HepG2 (cell line): ENCODE measurements around the gene TGDS. TPM values are rescaled to one million over a fixed set of nuclear protein-coding genes. Genes with fewer than 3 reads are reported as not detected.

Experiments
- ATAC-seq: fragments of 200-7000 bp; cut with Tn5 transposase; 3 replicates; pipeline ENCODE4 v1.9.1; 2020; ENCODE audit warnings: mild to moderate bottlenecking, moderate library complexity
- BruUV-seq: library from RNA; stranded (reverse); fragments of 400-500 nt; replicated peaks from 2 replicates; lab custom pipeline; 2021; lab: Mats Ljungman, UMichigan
- CTCF ChIA-PET: fragments of 300-600 bp; formaldehyde crosslinking; extraction: SDS; loops from one replicate; lab custom pipeline; 2021; ENCODE audit warnings: low total read pairs, inconsistent platforms, low intra/inter-chr PET ratio; lab: Yijun Ruan, JAX
- POLR2A ChIA-PET: fragments of 350-600 bp; sonication (Branson Sonifier 250); formaldehyde crosslinking; loops from one replicate; lab custom pipeline; 2020; ENCODE audit warnings: antibody characterized with exemption, inconsistent platforms; lab: Yijun Ruan, JAX
- DNase-seq: peaks from one replicate; pipeline ENCODE4 v3.0.0-alpha.2; 2015; ENCODE audit warnings: low spot score
- FAIRE-seq: peaks from 3 replicates; lab custom pipeline; 2011; peaks lifted over from hg19 to GRCh38; lab: Jason Lieb, UNC
- H2AFZ ChIP-seq: one replicate; pipeline ENCODE4 v1.6.1; 2011; ENCODE audit warnings: low read length, inconsistent platforms
- H3K27ac ChIP-seq: fragments of 300-600 bp; 3 replicates; pipeline ENCODE4 v1.8.0; 2011; ENCODE audit warnings: mixed run types, mild to moderate bottlenecking, mixed read lengths, low read length, inconsistent platforms; ENCODE audit not compliant: insufficient read depth; ENCODE audit errors: extremely low read length
- H3K27me3 ChIP-seq, 2 experiments: fragments of 200-600 bp in 1 of 2; 2 replicates in 1 of 2; 3 replicates in 1 of 2; pipeline versions ENCODE4 v1.6.0 to v1.8.0; 2011; ENCODE audit warnings: low read length in 2 of 2, mild to moderate bottlenecking in 2 of 2, moderate library complexity in 2 of 2, inconsistent platforms in 1 of 2; ENCODE audit not compliant: insufficient read depth in 2 of 2, control insufficient read depth in 1 of 2
- H3K36me3 ChIP-seq, 2 experiments: fragments of 200-600 bp in 1 of 2; replicated peaks in 1 of 2; 2 replicates in 1 of 2; 3 replicates in 1 of 2; pipeline versions ENCODE4 v1.5.1 to v1.8.0; 2011; ENCODE audit warnings: low read length in 2 of 2, inconsistent platforms in 1 of 2; ENCODE audit not compliant: insufficient read depth in 2 of 2, control insufficient read depth in 1 of 2
- H3K4me1 ChIP-seq: 2 replicates; pipeline ENCODE4 v1.5.1; 2012; ENCODE audit warnings: low read length, inconsistent platforms; ENCODE audit not compliant: insufficient read depth
- H3K4me2 ChIP-seq: 2 replicates; pipeline ENCODE4 v1.6.0; 2011; ENCODE audit warnings: low read depth, low read length, inconsistent platforms
- H3K4me3 ChIP-seq, 3 experiments: fragments of 200-600 bp in 1 of 3; sonication (generic), shearing (Covaris generic) in 1 of 3; replicated peaks in 1 of 3; 2 replicates each; pipeline ENCODE4 v1.5.1; 2011 to 2016; ENCODE audit warnings: low read length in 3 of 3, inconsistent platforms in 2 of 3, low read depth in 2 of 3, mild to moderate bottlenecking in 2 of 3, control low read depth in 1 of 3, mixed read lengths in 1 of 3; ENCODE audit not compliant: insufficient read depth in 1 of 3
- H3K79me2 ChIP-seq: one replicate; pipeline ENCODE4 v1.6.1; 2011; ENCODE audit warnings: low read length, inconsistent platforms; ENCODE audit not compliant: insufficient read depth
- H3K9ac ChIP-seq: 2 replicates; pipeline ENCODE4 v1.6.0; 2011; ENCODE audit warnings: mild to moderate bottlenecking, low read depth, low read length, inconsistent platforms; ENCODE audit not compliant: insufficient read depth
- H3K9me3 ChIP-seq: 2 replicates; pipeline ENCODE4 v1.5.1; 2012; ENCODE audit warnings: mild to moderate bottlenecking, low read length
- H4K20me1 ChIP-seq: 2 replicates; pipeline ENCODE4 v1.6.0; 2011; ENCODE audit warnings: inconsistent platforms, mild to moderate bottlenecking, low read length, moderate library complexity; ENCODE audit not compliant: insufficient read depth
- AFF4 ChIP-seq: sonication (generic); formaldehyde crosslinking; IDR thresholded peaks from 2 replicates; pipeline ENCODE4 v1.4.0; 2020; ENCODE audit warnings: missing genetic modification reagents
- ARID3A ChIP-seq: IDR thresholded peaks from 2 replicates; pipeline ENCODE4 v1.6.1; 2012; ENCODE audit warnings: low read depth, low read length, improper control_type of control experiment
- BORCS8-MEF2B ChIP-seq: sonication (generic); formaldehyde crosslinking; IDR thresholded peaks from 2 replicates; pipeline ENCODE4 v1.8.0; 2022; ENCODE audit warnings: mild to moderate bottlenecking, missing genetic modification reagents
- CBFB ChIP-seq: sonication (generic); formaldehyde crosslinking; IDR thresholded peaks from 2 replicates; pipeline ENCODE4 v1.4.0; 2020; ENCODE audit warnings: missing genetic modification reagents
- DDIT3 ChIP-seq: sonication (generic); formaldehyde crosslinking; IDR thresholded peaks from 2 replicates; pipeline ENCODE4 v1.4.0; 2020; ENCODE audit warnings: mild to moderate bottlenecking, missing genetic modification reagents
- ELF1 ChIP-seq: sonication (generic); formaldehyde crosslinking; IDR thresholded peaks from 2 replicates; pipeline ENCODE4 v1.4.0; 2020; ENCODE audit warnings: missing genetic modification reagents
- MZF1 ChIP-seq: sonication (generic); formaldehyde crosslinking; IDR thresholded peaks from 2 replicates; pipeline ENCODE4 v1.8.1; 2023; ENCODE audit warnings: mild to moderate bottlenecking, missing genetic modification reagents, borderline replicate concordance
- PRDM15 ChIP-seq: sonication (generic); formaldehyde crosslinking; IDR thresholded peaks from 2 replicates; pipeline ENCODE4 v1.4.0; 2020; ENCODE audit warnings: missing genetic modification reagents
- SP4 ChIP-seq: sonication (generic); formaldehyde crosslinking; IDR thresholded peaks from 2 replicates; pipeline ENCODE4 v1.8.1; 2023; ENCODE audit warnings: mild to moderate bottlenecking, missing genetic modification reagents
- ZBTB25 ChIP-seq: IDR thresholded peaks from 2 replicates; pipeline ENCODE4 v1.6.1; 2018; ENCODE audit warnings: missing genetic modification reagents
- ZMYM2 ChIP-seq: sonication (generic); formaldehyde crosslinking; IDR thresholded peaks from 2 replicates; pipeline ENCODE4 v1.8.0; 2022; ENCODE audit warnings: mild to moderate bottlenecking, missing genetic modification reagents
- ZNF282 ChIP-seq: fragments of 450-650 bp; IDR thresholded peaks from 2 replicates; pipeline ENCODE4 v1.6.1; 2018; ENCODE audit not compliant: partially characterized antibody
- ZNF484 ChIP-seq: sonication (generic); formaldehyde crosslinking; IDR thresholded peaks from 2 replicates; pipeline ENCODE4 v1.5.1; 2020; ENCODE audit warnings: mild to moderate bottlenecking, low read depth, missing genetic modification reagents, borderline replicate concordance
- ZNF75D ChIP-seq: sonication (generic); formaldehyde crosslinking; IDR thresholded peaks from 2 replicates; pipeline ENCODE4 v1.8.1; 2023; ENCODE audit warnings: missing genetic modification reagents, mild to moderate bottlenecking, borderline replicate concordance
- WGBS: methylation state at CpG from one replicate; pipeline ENCODE4 v1.1.6; 2017; ENCODE audit warnings: low lambda C conversion rate; 5-methylcytosine and 5-hydroxymethylcytosine counted together
- in situ Hi-C: cut with HindIII; loops from 2 replicates; pipeline ENCODE4 v1.10.0; 2017; ENCODE audit warnings: low pct_unique_long_range_greater_than_20kb; ENCODE audit not compliant: extremely low pct_ligation_motif_present
- intact Hi-C: fragments of 100-400 bp; cut with micrococcal nuclease; formaldehyde crosslinking; loops from one replicate; pipeline ENCODE4 v1.10.0; 2022; ENCODE audit not compliant: unreplicated experiment
- polyA plus RNA-seq, 8 experiments: library from polyadenylated mRNA; depleted of rRNA in 3 of 8; stranded (reverse) in 7 of 8; unstranded in 1 of 8; fragments of >200 nt; fragmentation: Illumina TruSeq in 4 of 8; extraction: Trizol in 4 of 8; gene quantifications; 2 replicates each; pipeline versions ENCODE4 v1.2.1 to v1.2.3, GENCODE V29; 2011 to 2016; ENCODE audit warnings: low read depth in 4 of 8, missing spikeins in 1 of 8, mixed read lengths in 1 of 8; ENCODE audit not compliant: insufficient read depth in 1 of 8
- total RNA-seq, 5 experiments: library from RNA; depleted of rRNA; stranded (reverse); fragments of >200 nt; fragmentation: Illumina TruSeq; extraction: Trizol; gene quantifications; 2 replicates each; pipeline ENCODE4 v1.2.3, GENCODE V29; 2016; ENCODE audit warnings: low read depth in 1 of 5

TGDS gene
- total and polyA plus RNA-seq, 2 of the 13 experiments (the other 11 are each of a cell fraction or from before 2014, with no cell fraction given), result 15.5 to 17.9 TPM

GRCh38 chr13:94556621-94557020, 39.3 kb downstream of the TGDS start:
- no peaks in the 10 kb centered on the region for H3K79me2 ChIP-seq
- no peaks in the 10 kb centered on the region for H3K27me3 ChIP-seq
- no TSS peak for BruUV-seq
- POLR2A ChIA-PET, result interaction anchor here (0.6 kb wide), 1 partner anchor 1089 kb away, joined by 3 read pairs; no protein-coding TSS in a partner anchor
- H3K4me2 ChIP-seq, result peak overlapping the region; percentile 39
- intact Hi-C loops (no loop called here), in situ Hi-C loops (no loop called here)
- no peak overlapping the region for H3K4me3 ChIP-seq
- no peak overlapping the region for H2AFZ ChIP-seq
- no peak for TF ChIP-seq ELF1
- no peak for TF ChIP-seq CBFB (CRISPR knock-in tag)
- TF ChIP-seq DDIT3 (CRISPR knock-in tag), result no peak
- no peak for TF ChIP-seq BORCS8-MEF2B
- no peak for TF ChIP-seq ZNF75D (CRISPR knock-in tag)
- TF ChIP-seq MZF1 (CRISPR knock-in tag), result no peak
- no peak for TF ChIP-seq ZMYM2 (CRISPR knock-in tag)
- no peak for TF ChIP-seq ZNF282
- TF ChIP-seq SP4 (CRISPR knock-in tag), result no peak
- TF ChIP-seq AFF4, result no peak
- no peak for TF ChIP-seq ZNF484 (CRISPR knock-in tag)
- no peak for TF ChIP-seq ARID3A
- TF ChIP-seq PRDM15 (CRISPR knock-in tag), result no peak
- no peak for TF ChIP-seq ZBTB25 (CRISPR knock-in tag)
- DNase-seq (no peak), FAIRE-seq (no peak), ATAC-seq (no peak; the same call in 2 of the 3 replicates)
- CTCF ChIA-PET, result no interaction called here
- WGBS, result 5% methylated on average over 3 of the region's 3 CpGs
- no peaks in the 10 kb centered on the region for H3K9me3 ChIP-seq
- H4K20me1 ChIP-seq, result no peaks in the 10 kb centered on the region
- H3K4me1 ChIP-seq, result peaks cover 11% of the 10 kb centered on the region
- H3K27ac ChIP-seq, result no peak overlapping the region
- no peaks in the 10 kb centered on the region for H3K36me3 ChIP-seq
- no peak overlapping the region for H3K9ac ChIP-seq
